GM19372 (cell line): Measurements from ENCODE around the gene PLEKHM1.
"Not testable (repeated sequence)": the region's sequence is repeated elsewhere in the genome, so short reads cannot be mapped to it uniquely, and the experiment has no call there.

ENCODE experiments used
- ATAC-seq: cut with Tn5 transposase; IDR thresholded peaks from one replicate; pipeline ENCODE4 v1.9.1; 2021; ENCODE audit warnings: mild to moderate bottlenecking, low read depth, moderate library complexity; ENCODE audit not compliant: unreplicated experiment

The PLEKHM1 gene

GRCh38 chr17:45468293-45469203, 22.0 kb downstream of the PLEKHM1 start:
- ATAC-seq, result not testable (repeated sequence)

- ATAC-seq, result not testable (repeated sequence)
Measured at GRCh38 chr17:45461524-45462327, 28.8 kb downstream of the PLEKHM1 start.

GRCh38 chr17:45460422-45460821, 30.1 kb downstream of the PLEKHM1 start:
- not testable (repeated sequence) for ATAC-seq

GRCh38 chr17:45454341-45454740, 36.2 kb downstream of the PLEKHM1 start:
- not testable (repeated sequence) for ATAC-seq

- not testable (repeated sequence) for ATAC-seq
Measured at GRCh38 chr17:45453731-45454130, 36.8 kb downstream of the PLEKHM1 start.

- not testable (repeated sequence) for ATAC-seq
Measured at GRCh38 chr17:45453225-45453534, 37.3 kb downstream of the PLEKHM1 start.

- not testable (repeated sequence) for ATAC-seq
Measured at GRCh38 chr17:45452329-45453224, 37.9 kb downstream of the PLEKHM1 start.

GRCh38 chr17:45451660-45452059, 38.9 kb downstream of the PLEKHM1 start:
- not testable (repeated sequence) for ATAC-seq

- ATAC-seq, result no peak
Measured at GRCh38 chr17:45451131-45451530, 39.4 kb downstream of the PLEKHM1 start.

- not testable (repeated sequence) for ATAC-seq
Measured at GRCh38 chr17:45449708-45450329, 40.7 kb downstream of the PLEKHM1 start.

GRCh38 chr17:45449260-45449659, 41.3 kb downstream of the PLEKHM1 start:
- not testable (repeated sequence) for ATAC-seq

GRCh38 chr17:45448483-45448882, 42.0 kb downstream of the PLEKHM1 start:
- not testable (repeated sequence) for ATAC-seq

GRCh38 chr17:45448066-45448465, 42.5 kb downstream of the PLEKHM1 start:
- ATAC-seq, result not testable (repeated sequence)

- ATAC-seq, result not testable (repeated sequence)
Measured at GRCh38 chr17:45447650-45448049, 42.9 kb downstream of the PLEKHM1 start.

GRCh38 chr17:45446872-45447625, 43.5 kb downstream of the PLEKHM1 start:
- ATAC-seq, result not testable (repeated sequence)

- not testable (repeated sequence) for ATAC-seq
Measured at GRCh38 chr17:45445901-45446743, 44.4 kb downstream of the PLEKHM1 start.

- ATAC-seq, result not testable (repeated sequence)
Measured at GRCh38 chr17:45444856-45445820, 45.4 kb downstream of the PLEKHM1 start.
